Heart right ventricle (tissue), 16 donors: ENCODE data around the gene CHST3. TPM values are rescaled to one million over a fixed set of nuclear protein-coding genes. Genes with fewer than 3 reads are reported as not detected.
"Not testable (repeated sequence)": the region's sequence is repeated elsewhere in the genome, so short reads cannot be mapped to it uniquely, and the experiment has no call there.

Source experiments
- ATAC-seq, 8 donors: fragments of 200-7000 bp; cut with Tn5 transposase; one replicate each; pipeline ENCODE4 v1.9.1; 2020; ENCODE audit warnings: mild to moderate bottlenecking in 8 of 8, moderate library complexity in 8 of 8, moderate number of reproducible peaks in 1 of 8
- DNase-seq, 2 donors: peaks; one replicate each; pipeline ENCODE4 v3.0.0-alpha.2; 2020
- H3K27ac ChIP-seq, 10 donors: fragments of 200-600 bp; sonication (generic) in 2 of 10; one replicate each; pipeline versions ENCODE4 v1.5.0 to v1.8.0; 2020 to 2022; ENCODE audit warnings: mild to moderate bottlenecking in 3 of 10
- H3K27me3 ChIP-seq, 7 donors: fragments of 200-600 bp; one replicate each; pipeline ENCODE4 v1.8.0; 2021 to 2022; ENCODE audit warnings: mild to moderate bottlenecking in 2 of 7
- H3K36me3 ChIP-seq, 9 donors: fragments of 200-600 bp; sonication (generic) in 1 of 9; one replicate each; pipeline versions ENCODE4 v1.5.0 to v1.8.0; 2020 to 2022; ENCODE audit warnings: mild to moderate bottlenecking in 2 of 9
- H3K4me1 ChIP-seq, 9 donors: fragments of 200-600 bp; sonication (generic) in 1 of 9; one replicate each; pipeline versions ENCODE4 v1.5.0 to v1.8.0; 2020 to 2022; ENCODE audit warnings: mild to moderate bottlenecking in 4 of 9
- H3K4me3 ChIP-seq, 10 donors: fragments of 200-600 bp; sonication (generic) in 2 of 10; one replicate each; pipeline versions ENCODE4 v1.5.0 to v1.8.0; 2020 to 2022; ENCODE audit warnings: mild to moderate bottlenecking in 7 of 10, moderate library complexity in 2 of 10
- H3K9me3 ChIP-seq, 11 donors: fragments of 200-600 bp in 10 of 11; sonication (generic) in 2 of 11; one replicate each; pipeline versions ENCODE4 v1.5.0 to v1.8.0; 2013 to 2022; ENCODE audit warnings: mild to moderate bottlenecking in 2 of 11, control low read depth in 1 of 11, moderate library complexity in 1 of 11
- CTCF ChIP-seq, 9 donors: fragments of 200-600 bp; sonication (generic) in 2 of 9; IDR thresholded peaks; one replicate each; pipeline versions ENCODE4 v1.5.0 to v1.8.0; 2021 to 2022; ENCODE audit warnings: antibody characterized with exemption in 9 of 9, mild to moderate bottlenecking in 5 of 9, moderate library complexity in 1 of 9
- WGBS, 2 donors: extraction: QIAGEN DNeasy Blood & Tissue Kit; methylation state at CpG; one replicate each; pipeline ENCODE4 v1.1.7; 2013; ENCODE audit warnings: inconsistent platforms in 1 of 2; 5-methylcytosine and 5-hydroxymethylcytosine counted together
- intact Hi-C, 10 donors: fragments of 100-400 bp; cut with DNase I; formaldehyde crosslinking; loops; one replicate each; pipeline versions ENCODE4 v1.11.1 to v1.14.2; 2022
- polyA plus RNA-seq, 2 donors: library from polyadenylated mRNA; stranded (reverse); fragments of 200-250 nt; gene quantifications; one replicate each; pipeline ENCODE4 v1.2.3, GENCODE V29; 2013
- total RNA-seq, 10 donors: library from RNA; stranded (reverse); fragmentation: NEBNext Ultra II Directional in 3 of 10; extraction: Animal tissue kit (Norgen Biotek cat#: 25700) in 3 of 10; gene quantifications; one replicate each; pipeline versions ENCODE4 v1.2.1 to v1.2.4, GENCODE V29; 2021 to 2023
- donor health status: Arrhythmogenic right ventricular cardiomyopathy.
- donor health status: ischemic (EF 13 %, LVEDD 7.1; RV severe dilation, severe dysfunction).
- donor health status: healthy with polysubstance abuse.
- donor health status: DM: no; HTN: yes; CAD: no.
- donor health status: DM: no; HTN: no; CAD: no.
- donor health status: ischemic (EF 25% LVEDD 6.9; RV normal size, moderate dysfunction).
- donor health status: ischemic (EF 25% LVEDD 5.7; RV mildly dilated, moderate dysfunction).
- donor health status: healthy.
- donor health status: DM: yes; HTN: yes; CAD: no.
- donor health status: Ischemic cardiomyopathy.
- donor health status: ischemic (EF 35%, LVEDD 5.7; RV mildly dilated, moderate dysfunction).
- donor health status: nonischemic (EF 11% LVEDD 7.7; RV severe dilation, severe dysfunction).
- donor health status: DM: yes; HTN: yes; CAD: no.
- donor health status: PGD.
- donor health status: ischemic (EF 29% LVEDD 5.4; RV normal size, mild dysfunction).
- donor health status: nonischemic (EF 23%, LVEDD 6.1; RV moderate dilation, normal function).

Gene CHST3
- total and polyA plus RNA-seq, 12 donors: 6.3 to 28.7 (median 20.5) TPM

DNA sequence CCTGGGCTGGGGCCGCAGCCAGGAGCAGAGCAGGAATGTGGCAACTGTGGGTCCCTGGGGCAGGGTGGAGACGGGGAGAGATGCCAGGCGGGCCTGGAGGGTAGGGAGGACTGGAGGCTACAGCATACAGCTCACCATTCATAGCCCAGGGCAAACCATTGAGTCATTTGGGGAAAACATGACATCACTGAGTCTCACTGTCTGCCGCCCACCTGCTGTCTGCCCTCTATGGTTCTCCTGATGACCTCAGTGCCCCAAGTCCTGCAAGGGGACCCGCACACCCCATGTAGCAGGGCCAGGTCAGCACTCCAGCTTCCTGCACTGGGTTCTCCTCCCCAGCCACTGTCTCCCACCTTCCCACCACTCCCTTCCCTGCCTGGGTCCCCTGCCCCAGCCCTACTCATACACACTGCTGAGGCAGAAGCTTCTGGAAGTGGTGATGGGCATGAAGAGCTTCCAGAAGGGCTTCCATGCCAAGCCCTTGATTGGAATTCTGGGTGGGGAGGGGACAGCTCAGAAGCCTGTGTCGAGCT, 10.4 kb downstream of the CHST3 start:
- H3K4me1 ChIP-seq: peaks cover 42 to 100% (median 93%) of the 10 kb centered on the region in 9 donors
- 75 to 76% methylated on average over 6 of the region's 6 CpGs for WGBS, 2 donors
- H3K9me3 ChIP-seq: no peaks in the 10 kb centered on the region
- ATAC-seq (peak in 5 of 8 donors; percentile 1 to 51 (median 16)), DNase-seq (no peak)
- H3K27ac ChIP-seq: peak overlapping the region; percentile 7 to 92 (median 77)
- no peaks in the 10 kb centered on the region for H3K27me3 ChIP-seq
- intact Hi-C loops: loop anchor here in 3 of 10 donors (5.0 kb wide), 2 partner anchors 43 to 58 kb away; no protein-coding TSS in a partner anchor
- TF ChIP-seq CTCF (IDR thresholded peaks at IDR 0.05): no peak
- H3K36me3 ChIP-seq: peaks cover 0 to 11% (median 0%) of the 10 kb centered on the region in 9 donors
- H3K4me3 ChIP-seq: no peak overlapping the region

DNA sequence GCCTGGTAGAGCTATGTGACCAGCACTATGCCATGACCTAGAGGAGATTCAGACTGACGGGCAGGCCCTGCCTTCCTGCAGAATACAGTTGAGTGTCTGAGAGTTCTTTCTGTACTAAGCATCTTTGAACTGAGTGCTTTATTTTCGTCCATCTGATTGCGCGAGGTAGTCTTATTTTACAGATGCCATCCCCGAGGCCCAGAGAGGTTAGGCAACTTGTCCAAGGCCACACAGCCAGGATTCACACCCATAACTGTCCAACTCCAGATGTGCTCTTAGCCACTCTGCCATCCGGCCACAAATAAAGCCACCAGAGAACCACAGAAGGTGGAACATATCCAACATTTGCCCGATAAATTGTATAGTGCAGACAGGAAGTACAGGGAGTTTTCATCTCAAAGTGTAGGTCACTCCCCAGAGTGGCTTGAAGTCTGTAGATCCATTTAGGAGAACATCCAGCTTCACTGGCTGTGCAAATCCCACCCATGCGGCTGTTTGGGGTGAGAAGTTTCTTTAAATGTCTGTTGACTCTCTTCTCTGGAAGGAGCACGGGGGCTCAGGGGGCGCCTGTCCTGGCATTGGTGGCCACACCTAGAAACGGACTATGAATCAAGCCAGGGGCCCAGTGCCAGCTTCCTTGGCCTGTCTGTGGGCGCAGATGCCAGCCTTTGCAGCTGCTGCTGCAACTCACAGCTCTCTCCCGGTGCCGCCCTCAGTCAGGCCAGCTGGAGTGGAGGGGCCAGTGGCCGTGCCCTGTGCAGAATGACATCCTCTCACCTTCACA, 11.1 kb downstream of the CHST3 start:
- Histone ChIP-seq H3K4me1 (peaks cover 42 to 100% (median 93%) of the 10 kb centered on the region in 9 donors), H3K27me3 (no peaks in the 10 kb centered on the region), H3K27ac (peak overlapping the region; percentile 51 to 92 (median 77)), H3K9me3 (no peaks in the 10 kb centered on the region), H3K4me3 (no peak overlapping the region), H3K36me3 (peaks cover 0 to 5% (median 0%) of the 10 kb centered on the region in 9 donors)
- peak; percentile 59 to 68 for DNase-seq
- intact Hi-C loops: loop anchor here in 3 of 10 donors (5.0 kb wide), 2 partner anchors 42 to 57 kb away; no protein-coding TSS in a partner anchor
- WGBS, 2 donors: 48 to 52% methylated on average over 15 of the region's 15 CpGs
- peak; percentile 35 to 78 (median 62) for ATAC-seq
- no peak for TF ChIP-seq CTCF (IDR thresholded peaks at IDR 0.05)

DNA sequence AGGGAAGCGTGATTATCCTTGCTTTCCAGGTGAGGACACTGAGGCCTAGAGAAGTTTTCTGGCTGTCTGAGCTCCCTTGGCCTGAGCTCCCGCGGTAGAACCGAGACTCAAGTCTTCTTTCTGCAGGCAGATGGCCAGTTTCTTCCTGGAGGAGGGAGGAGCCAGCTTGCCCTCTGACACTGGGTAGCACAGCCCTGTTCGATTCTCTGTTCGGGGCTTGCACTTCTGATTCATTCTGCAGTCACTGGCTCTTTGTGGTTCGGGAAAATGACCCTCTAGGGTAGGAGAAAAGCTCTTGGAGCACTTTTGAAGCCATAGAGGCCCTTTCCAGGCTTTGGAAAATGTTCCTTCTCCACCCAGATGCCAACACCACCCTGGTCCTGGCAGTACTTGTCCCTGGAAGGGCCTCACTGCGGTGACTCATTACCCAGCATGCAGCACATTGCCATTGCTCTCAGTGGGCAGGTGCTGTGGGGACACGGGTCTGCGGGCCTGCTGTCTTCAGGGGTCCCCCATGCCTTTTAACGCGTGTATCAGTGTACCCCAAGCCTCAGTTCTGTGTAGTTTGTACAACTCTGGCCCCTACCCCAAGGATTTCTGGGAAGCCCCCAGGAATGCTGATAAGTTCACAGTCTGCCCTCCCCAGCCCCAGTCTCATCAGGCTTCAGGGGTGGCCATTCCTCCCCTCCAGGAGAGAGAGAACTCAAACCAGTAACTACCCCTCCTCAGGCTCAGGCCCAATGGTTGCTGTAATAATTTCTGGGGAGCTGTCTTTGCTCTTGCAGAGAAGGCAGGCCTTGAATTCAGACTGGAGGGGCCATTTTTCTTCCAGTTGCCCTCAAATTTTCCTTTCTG, 11.9 kb downstream of the CHST3 start:
- ATAC-seq (peak; percentile 61 to 79 (median 74)), DNase-seq (no peak)
- peaks cover 0 to 5% (median 0%) of the 10 kb centered on the region in 9 donors for H3K36me3 ChIP-seq
- H3K27ac ChIP-seq: peak overlapping the region; percentile 51 to 92 (median 77)
- 41 to 43% methylated on average over 12 of the region's 12 CpGs for WGBS, 2 donors
- peaks cover 49 to 100% (median 93%) of the 10 kb centered on the region in 9 donors for H3K4me1 ChIP-seq
- H3K4me3 ChIP-seq: no peak overlapping the region
- no peaks in the 10 kb centered on the region for H3K9me3 ChIP-seq
- no peaks in the 10 kb centered on the region for H3K27me3 ChIP-seq
- TF ChIP-seq CTCF (IDR thresholded peaks at IDR 0.05): no peak
- intact Hi-C loops: loop anchor here in 3 of 10 donors (5.0 kb wide), 2 partner anchors 41 to 56 kb away; no protein-coding TSS in a partner anchor

DNA sequence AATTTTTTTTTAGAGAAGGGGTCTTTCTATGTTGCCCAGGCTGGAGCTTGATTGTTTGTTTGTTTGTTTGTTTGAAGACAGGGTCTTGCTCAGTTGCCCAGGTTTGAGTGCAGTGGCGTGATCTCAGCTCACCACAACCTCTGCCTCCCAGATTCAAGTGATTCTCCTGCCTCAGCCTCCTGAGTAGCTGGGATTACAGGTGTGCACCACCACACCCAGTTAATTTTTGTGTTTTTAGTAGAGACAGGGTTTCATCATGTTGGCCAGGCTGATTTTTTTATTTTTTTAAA, 13.4 kb downstream of the CHST3 start:
- intact Hi-C loops: loop anchor here in 3 of 10 donors (5.0 kb wide), 2 partner anchors 40 to 55 kb away; no protein-coding TSS in a partner anchor
- H3K27me3 ChIP-seq, DNase-seq, ATAC-seq, H3K9me3 ChIP-seq, H3K4me3 ChIP-seq, H3K36me3 ChIP-seq: not testable (repeated sequence)
- Histone ChIP-seq H3K4me1 (peaks cover 58 to 100% (median 96%) of the 10 kb centered on the region in 9 donors), H3K27ac (peak overlapping the region in 5 of 10 donors; percentile 15 to 92 (median 40))
- 95 to 100% methylated on average over 1 of the region's 1 CpG for WGBS, 2 donors
